ENCODE measurements around the gene XRCC5.

The XRCC5 gene

DNA sequence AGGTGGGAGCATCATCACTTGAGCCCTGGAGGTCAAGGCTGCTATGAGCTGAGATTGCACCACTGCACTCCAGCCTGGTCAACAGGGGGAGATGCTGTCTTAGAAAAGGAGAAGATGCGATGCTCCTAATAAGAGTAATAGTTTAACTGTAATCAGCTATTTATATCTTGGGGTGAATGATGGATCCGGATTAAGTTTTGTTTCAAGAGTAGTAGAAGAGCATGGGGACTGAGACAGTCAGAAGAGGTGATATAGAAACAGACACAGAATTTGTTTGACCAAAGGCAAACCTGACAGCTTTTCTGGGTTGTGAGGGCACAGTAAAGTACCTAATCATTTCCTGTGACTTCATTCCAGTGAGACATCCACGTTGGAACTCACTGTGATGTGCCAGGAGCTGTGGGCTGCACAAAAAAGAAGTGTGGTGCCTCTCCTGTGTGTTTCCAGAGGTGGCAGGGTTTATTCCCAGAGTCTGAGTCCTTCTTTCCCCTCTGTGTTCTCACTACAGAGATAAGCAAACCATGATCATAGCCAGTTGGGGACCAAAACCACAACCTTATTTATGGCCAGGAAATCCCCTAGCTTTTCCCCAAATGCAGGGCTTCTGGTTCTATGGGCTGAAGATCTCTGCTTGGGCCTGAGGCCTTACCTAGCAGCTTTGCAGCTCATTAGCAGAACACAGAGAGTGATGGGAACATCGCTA is 113.7 kb downstream of the XRCC5 start:
- no peak overlapping the region for H3K4me3 ChIP-seq (ENCODE audit: low read depth, low read length, poor library complexity, severe bottlenecking)
- no peak overlapping the region for H3K4me2 ChIP-seq (ENCODE audit: low read length)
- TF ChIP-seq EZH2 (IDR thresholded peaks at IDR 0.05; ENCODE audit: borderline replicate concordance, low read length): no peak
- TF ChIP-seq, protein P1, sequence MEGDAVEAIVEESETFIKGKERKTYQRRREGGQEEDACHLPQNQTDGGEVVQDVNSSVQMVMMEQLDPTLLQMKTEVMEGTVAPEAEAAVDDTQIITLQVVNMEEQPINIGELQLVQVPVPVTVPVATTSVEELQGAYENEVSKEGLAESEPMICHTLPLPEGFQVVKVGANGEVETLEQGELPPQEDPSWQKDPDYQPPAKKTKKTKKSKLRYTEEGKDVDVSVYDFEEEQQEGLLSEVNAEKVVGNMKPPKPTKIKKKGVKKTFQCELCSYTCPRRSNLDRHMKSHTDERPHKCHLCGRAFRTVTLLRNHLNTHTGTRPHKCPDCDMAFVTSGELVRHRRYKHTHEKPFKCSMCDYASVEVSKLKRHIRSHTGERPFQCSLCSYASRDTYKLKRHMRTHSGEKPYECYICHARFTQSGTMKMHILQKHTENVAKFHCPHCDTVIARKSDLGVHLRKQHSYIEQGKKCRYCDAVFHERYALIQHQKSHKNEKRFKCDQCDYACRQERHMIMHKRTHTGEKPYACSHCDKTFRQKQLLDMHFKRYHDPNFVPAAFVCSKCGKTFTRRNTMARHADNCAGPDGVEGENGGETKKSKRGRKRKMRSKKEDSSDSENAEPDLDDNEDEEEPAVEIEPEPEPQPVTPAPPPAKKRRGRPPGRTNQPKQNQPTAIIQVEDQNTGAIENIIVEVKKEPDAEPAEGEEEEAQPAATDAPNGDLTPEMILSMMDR (IDR thresholded peaks at IDR 0.05; ENCODE audit: low read length): peak; percentile 47; the same call in 1 of the 2 replicates
- no peaks in the 10 kb centered on the region for H4K20me1 ChIP-seq (ENCODE audit: insufficient read depth, low read length)
- H3K9me3 ChIP-seq (ENCODE audit: low read length): no peaks in the 10 kb centered on the region
- H3K9ac ChIP-seq (ENCODE audit: low read length): no peak overlapping the region
- no peaks in the 10 kb centered on the region for H3F3A ChIP-seq (ENCODE audit: insufficient read depth, low read length)
- H3K27ac ChIP-seq (ENCODE audit: low read depth, low read length, poor library complexity, severe bottlenecking): no peak overlapping the region
- peaks cover 13% of the 10 kb centered on the region; the same call in 1 of the 2 replicates for H3K36me3 ChIP-seq (ENCODE audit: insufficient read depth, low read length)
- no peak overlapping the region for H2AFZ ChIP-seq (ENCODE audit: low read length)
- H3K27me3 ChIP-seq (ENCODE audit: insufficient read depth, low read length): no peaks in the 10 kb centered on the region
- no peaks in the 10 kb centered on the region for H3K4me1 ChIP-seq (ENCODE audit: insufficient read depth, low read length, severe bottlenecking)
- no peaks in the 10 kb centered on the region for H3K79me2 ChIP-seq (ENCODE audit: insufficient read depth, low read length)
- H3K9me2 ChIP-seq (ENCODE audit: low read depth, low read length): no peaks in the 10 kb centered on the region

DNA sequence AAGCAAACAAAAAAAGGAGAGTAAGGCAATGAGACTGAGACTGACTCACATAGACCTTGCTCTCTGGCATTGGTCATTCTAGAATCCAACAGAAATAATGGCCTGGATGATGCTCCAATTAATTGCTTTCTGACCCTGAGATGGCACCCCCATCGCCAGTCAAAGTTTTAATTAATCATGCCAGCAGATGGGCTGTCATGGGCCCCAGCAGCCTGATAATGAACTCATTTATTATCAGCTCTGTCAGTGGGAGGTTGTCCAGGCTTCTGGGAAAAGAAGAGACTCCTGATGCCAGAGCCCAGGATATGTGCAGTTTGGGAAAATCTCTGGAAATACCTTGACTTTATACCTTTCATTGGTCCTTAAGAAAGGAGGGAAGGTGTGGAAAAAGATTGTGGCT is 115.2 kb downstream of the XRCC5 start:
- no peaks in the 10 kb centered on the region for H4K20me1 ChIP-seq (ENCODE audit: insufficient read depth, low read length)
- TF ChIP-seq EZH2 (IDR thresholded peaks at IDR 0.05; ENCODE audit: borderline replicate concordance, low read length): no peak
- TF ChIP-seq, protein P1 (IDR thresholded peaks at IDR 0.05; ENCODE audit: low read length): no peak
- no peaks in the 10 kb centered on the region for H3K27me3 ChIP-seq (ENCODE audit: insufficient read depth, low read length)
- no peaks in the 10 kb centered on the region for H3K79me2 ChIP-seq (ENCODE audit: insufficient read depth, low read length)
- H3F3A ChIP-seq (ENCODE audit: insufficient read depth, low read length): no peaks in the 10 kb centered on the region
- H3K9ac ChIP-seq (ENCODE audit: low read length): no peak overlapping the region
- H3K36me3 ChIP-seq (ENCODE audit: insufficient read depth, low read length): peaks cover 4% of the 10 kb centered on the region; the same call in 1 of the 2 replicates
- no peaks in the 10 kb centered on the region for H3K4me1 ChIP-seq (ENCODE audit: insufficient read depth, low read length, severe bottlenecking)
- H3K9me3 ChIP-seq (ENCODE audit: low read length): no peaks in the 10 kb centered on the region
- H3K4me3 ChIP-seq (ENCODE audit: low read depth, low read length, poor library complexity, severe bottlenecking): no peak overlapping the region
- H3K27ac ChIP-seq (ENCODE audit: low read depth, low read length, poor library complexity, severe bottlenecking): no peak overlapping the region
- no peak overlapping the region for H2AFZ ChIP-seq (ENCODE audit: low read length)
- H3K4me2 ChIP-seq (ENCODE audit: low read length): no peak overlapping the region
- no peaks in the 10 kb centered on the region for H3K9me2 ChIP-seq (ENCODE audit: low read depth, low read length)

DNA sequence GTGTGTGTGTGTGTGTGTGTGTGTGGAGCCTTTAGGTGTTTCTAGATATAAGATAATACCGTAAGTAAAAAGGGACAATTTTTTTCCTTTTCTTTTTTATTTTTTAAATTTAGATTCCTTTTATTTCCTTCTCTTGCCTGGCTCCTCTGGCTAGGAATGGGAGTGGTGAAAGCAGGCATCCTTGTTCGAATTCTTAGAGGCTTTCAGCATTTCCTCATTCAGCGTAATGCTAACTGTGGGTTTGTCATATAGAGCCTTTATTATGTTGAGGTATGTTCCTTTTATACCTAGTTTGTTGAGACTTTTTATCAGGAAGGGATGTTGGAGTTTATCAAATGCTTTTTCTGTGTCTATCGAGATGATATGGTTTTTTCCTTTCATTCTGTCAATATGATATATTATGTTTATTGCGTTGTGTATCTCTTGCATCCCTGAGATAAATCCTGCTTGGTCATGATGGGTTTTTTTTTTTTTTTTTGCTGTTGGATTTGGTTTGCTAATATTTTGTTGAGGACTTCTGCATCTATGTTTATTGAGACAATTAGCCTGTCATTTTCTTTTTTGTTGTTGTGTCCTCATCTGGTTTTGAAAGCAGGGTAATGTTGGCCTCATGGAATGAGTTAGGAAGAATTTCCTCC is 120.2 kb downstream of the XRCC5 start:
- no peak overlapping the region for H3K4me2 ChIP-seq (ENCODE audit: low read length)
- no peak overlapping the region for H2AFZ ChIP-seq (ENCODE audit: low read length)
- H3K4me3 ChIP-seq (ENCODE audit: low read depth, low read length, poor library complexity, severe bottlenecking): no peak overlapping the region
- no peaks in the 10 kb centered on the region for H4K20me1 ChIP-seq (ENCODE audit: insufficient read depth, low read length)
- H3K9me2 ChIP-seq (ENCODE audit: low read depth, low read length): no peaks in the 10 kb centered on the region
- no peaks in the 10 kb centered on the region for H3K36me3 ChIP-seq (ENCODE audit: insufficient read depth, low read length)
- no peak for TF ChIP-seq EZH2 (IDR thresholded peaks at IDR 0.05; ENCODE audit: borderline replicate concordance, low read length)
- TF ChIP-seq, protein P1 (IDR thresholded peaks at IDR 0.05; ENCODE audit: low read length): no peak
- no peaks in the 10 kb centered on the region for H3F3A ChIP-seq (ENCODE audit: insufficient read depth, low read length)
- no peak overlapping the region for H3K9ac ChIP-seq (ENCODE audit: low read length)
- no peaks in the 10 kb centered on the region for H3K79me2 ChIP-seq (ENCODE audit: insufficient read depth, low read length)
- H3K4me1 ChIP-seq (ENCODE audit: insufficient read depth, low read length, severe bottlenecking): no peaks in the 10 kb centered on the region
- H3K9me3 ChIP-seq (ENCODE audit: low read length): 0 out of 2 replicates have a peak, but pooled peaks cover 10% of the 10 kb centered on the region
- no peak overlapping the region for H3K27ac ChIP-seq (ENCODE audit: low read depth, low read length, poor library complexity, severe bottlenecking)
- H3K27me3 ChIP-seq (ENCODE audit: insufficient read depth, low read length): no peaks in the 10 kb centered on the region

All from OCI-LY1 (cell line).